OCI-LY1 (cell line): Measurements from ENCODE around the gene BAIAP3.
"Not testable (repeated sequence)": the region's sequence is repeated elsewhere in the genome, so short reads cannot be mapped to it uniquely, and the experiment has no call there.

Experiments
- H2AFZ ChIP-seq: fragments of 200-600 bp; sonication (generic), shearing (Covaris generic); 2 replicates; pipeline ENCODE4 v1.6.0; 2014; ENCODE audit warnings: antibody characterized with exemption, mild to moderate bottlenecking, low read length
- H3F3A ChIP-seq: fragments of 200-600 bp; sonication (generic), shearing (Covaris generic); 2 replicates; pipeline ENCODE4 v1.6.0; 2014; ENCODE audit warnings: mild to moderate bottlenecking, antibody characterized with exemption, low read length, moderate library complexity; ENCODE audit not compliant: insufficient read depth
- H3K27ac ChIP-seq: fragments of 200-600 bp; sonication (generic); 2 replicates; pipeline ENCODE4 v1.5.1; 2014; ENCODE audit warnings: low read length, mixed run types, mild to moderate bottlenecking, low read depth; ENCODE audit not compliant: poor library complexity, severe bottlenecking
- H3K27me3 ChIP-seq: fragments of 200-600 bp; sonication (generic); 2 replicates; pipeline ENCODE4 v1.6.0; 2014; ENCODE audit warnings: antibody characterized with exemption, mild to moderate bottlenecking, low read length, moderate library complexity; ENCODE audit not compliant: insufficient read depth
- H3K36me3 ChIP-seq: fragments of 200-600 bp; sonication (generic); 2 replicates; pipeline ENCODE4 v1.6.1; 2014; ENCODE audit warnings: mild to moderate bottlenecking, antibody characterized with exemption, low read length, moderate library complexity, mixed read lengths; ENCODE audit not compliant: insufficient read depth
- H3K4me1 ChIP-seq: fragments of 200-600 bp; sonication (generic); 2 replicates; pipeline ENCODE4 v1.5.1; 2014; ENCODE audit warnings: mild to moderate bottlenecking, low read length, moderate library complexity; ENCODE audit not compliant: insufficient read depth, severe bottlenecking
- H3K4me2 ChIP-seq: fragments of 200-600 bp; sonication (generic), shearing (Covaris generic); 2 replicates; pipeline ENCODE4 v1.6.1; 2014; ENCODE audit warnings: low read length
- H3K4me3 ChIP-seq: fragments of 200-600 bp; sonication (generic); 2 replicates; pipeline ENCODE4 v1.5.1; 2014; ENCODE audit warnings: low read length, low read depth, mild to moderate bottlenecking, mixed read lengths; ENCODE audit not compliant: poor library complexity, severe bottlenecking
- H3K79me2 ChIP-seq: fragments of 200-600 bp; shearing (Covaris generic); 2 replicates; pipeline ENCODE4 v1.6.1; 2016; ENCODE audit warnings: mixed run types, low read length, mixed read lengths; ENCODE audit not compliant: insufficient read depth
- H3K9ac ChIP-seq: fragments of 200-600 bp; sonication (generic), shearing (Covaris generic); 2 replicates; pipeline ENCODE4 v1.6.1; 2014; ENCODE audit warnings: mild to moderate bottlenecking, low read length, mixed read lengths
- H3K9me2 ChIP-seq: fragments of 200-600 bp; sonication (generic), shearing (Covaris generic); 2 replicates; pipeline ENCODE4 v1.6.1; 2014; ENCODE audit warnings: low read depth, mild to moderate bottlenecking, low read length, mixed read lengths
- H3K9me3 ChIP-seq: fragments of 200-600 bp; shearing (Covaris generic); 2 replicates; pipeline ENCODE4 v1.6.1; 2014; ENCODE audit warnings: low read length, mixed read lengths
- H4K20me1 ChIP-seq: fragments of 200-600 bp; sonication (generic), shearing (Covaris generic); 2 replicates; pipeline ENCODE4 v1.6.0; 2016; ENCODE audit warnings: mild to moderate bottlenecking, low read length; ENCODE audit not compliant: insufficient read depth
- EZH2 ChIP-seq: fragments of 200-600 bp; sonication (generic), shearing (Covaris generic); IDR thresholded peaks from 2 replicates; pipeline ENCODE4 v1.8.0; 2017; ENCODE audit warnings: borderline replicate concordance, mixed run types, mild to moderate bottlenecking, antibody characterized with exemption, low read length, moderate library complexity, mixed read lengths
- TF ChIP-seq, protein P1 (sequence below): fragments of 200-600 bp; sonication (generic), shearing (Covaris generic); IDR thresholded peaks from 2 replicates; pipeline ENCODE4 v1.5.1; 2017; ENCODE audit warnings: mild to moderate bottlenecking, antibody characterized with exemption, low read length, moderate library complexity, mixed read lengths

BAIAP3 gene

DNA sequence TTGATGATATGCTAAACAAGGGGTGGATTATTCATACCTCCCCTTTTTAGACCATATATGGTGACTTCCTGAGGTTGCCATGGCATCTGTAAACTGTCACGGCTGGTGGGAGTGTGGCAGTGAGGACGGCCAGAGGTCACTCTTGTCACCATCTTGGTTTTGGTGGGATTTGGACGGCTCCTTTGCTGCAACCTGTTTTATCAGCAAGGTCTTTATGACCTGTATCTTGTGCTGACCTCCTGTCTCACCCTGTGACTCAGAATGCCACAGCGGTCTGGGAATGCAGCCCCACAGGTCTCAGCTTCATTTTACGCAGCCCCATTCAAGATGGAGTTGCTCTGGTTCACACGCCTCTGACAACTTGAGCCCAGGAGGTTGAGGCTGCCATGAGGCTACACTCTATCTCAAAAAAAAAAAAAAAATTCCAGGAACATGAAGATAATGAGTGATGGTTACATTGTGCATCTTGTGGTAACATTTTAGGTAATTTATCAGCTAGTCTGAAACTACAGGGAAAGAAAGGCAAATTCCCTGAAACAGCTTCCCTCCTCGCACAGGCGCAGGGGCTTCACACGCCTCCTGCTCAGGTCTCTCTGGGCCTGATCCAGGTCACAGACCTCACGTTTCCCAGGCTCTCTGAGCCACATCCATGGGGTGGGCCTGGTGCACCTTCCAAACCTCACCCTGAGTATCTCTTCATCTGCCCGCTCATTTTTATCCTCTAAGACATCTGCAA lies 39.4 kb upstream of the BAIAP3 start:
- Histone ChIP-seq H3K4me1 (no peaks in the 10 kb centered on the region), H3K9me2 (no peaks in the 10 kb centered on the region), H3K4me2 (no peak overlapping the region), H3K27ac (no peak overlapping the region), H4K20me1 (no peaks in the 10 kb centered on the region), H3K27me3 (0 out of 2 replicates have a peak, but pooled peaks cover 9% of the 10 kb centered on the region), H3K9ac (no peak overlapping the region), H3K79me2 (no peaks in the 10 kb centered on the region), H2AFZ (no peak overlapping the region), H3F3A (no peaks in the 10 kb centered on the region), H3K9me3 (no peaks in the 10 kb centered on the region), H3K36me3 (no peaks in the 10 kb centered on the region), H3K4me3 (no peak overlapping the region)
- TF ChIP-seq, protein P1, sequence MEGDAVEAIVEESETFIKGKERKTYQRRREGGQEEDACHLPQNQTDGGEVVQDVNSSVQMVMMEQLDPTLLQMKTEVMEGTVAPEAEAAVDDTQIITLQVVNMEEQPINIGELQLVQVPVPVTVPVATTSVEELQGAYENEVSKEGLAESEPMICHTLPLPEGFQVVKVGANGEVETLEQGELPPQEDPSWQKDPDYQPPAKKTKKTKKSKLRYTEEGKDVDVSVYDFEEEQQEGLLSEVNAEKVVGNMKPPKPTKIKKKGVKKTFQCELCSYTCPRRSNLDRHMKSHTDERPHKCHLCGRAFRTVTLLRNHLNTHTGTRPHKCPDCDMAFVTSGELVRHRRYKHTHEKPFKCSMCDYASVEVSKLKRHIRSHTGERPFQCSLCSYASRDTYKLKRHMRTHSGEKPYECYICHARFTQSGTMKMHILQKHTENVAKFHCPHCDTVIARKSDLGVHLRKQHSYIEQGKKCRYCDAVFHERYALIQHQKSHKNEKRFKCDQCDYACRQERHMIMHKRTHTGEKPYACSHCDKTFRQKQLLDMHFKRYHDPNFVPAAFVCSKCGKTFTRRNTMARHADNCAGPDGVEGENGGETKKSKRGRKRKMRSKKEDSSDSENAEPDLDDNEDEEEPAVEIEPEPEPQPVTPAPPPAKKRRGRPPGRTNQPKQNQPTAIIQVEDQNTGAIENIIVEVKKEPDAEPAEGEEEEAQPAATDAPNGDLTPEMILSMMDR, result no peak
- no peak for TF ChIP-seq EZH2

DNA sequence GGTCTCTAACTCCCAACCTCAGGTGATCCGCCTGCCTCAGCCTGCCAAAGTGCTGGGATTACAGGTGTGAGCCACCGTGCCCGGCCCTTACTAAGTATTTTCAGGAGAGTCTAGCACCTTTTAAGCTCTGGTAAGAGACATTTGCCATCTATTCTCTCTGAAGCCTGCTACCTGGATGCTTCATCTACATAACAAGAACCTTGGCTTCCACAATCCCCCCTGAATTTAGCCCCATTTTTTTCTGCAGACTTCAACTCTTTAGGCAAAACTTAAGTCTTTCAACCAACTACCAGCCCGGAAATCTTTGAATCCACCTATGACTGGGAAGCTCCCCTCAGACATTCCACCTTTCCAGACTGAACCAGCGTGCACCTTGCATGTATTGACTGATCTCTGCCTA lies 38.0 kb upstream of the BAIAP3 start:
- H3K27me3 ChIP-seq, result peaks cover 8% of the 10 kb centered on the region; the same call in 1 of the 2 replicates
- no peak overlapping the region for H3K9ac ChIP-seq
- no peaks in the 10 kb centered on the region for H4K20me1 ChIP-seq
- TF ChIP-seq, protein P1, result no peak
- TF ChIP-seq EZH2, result no peak
- H3K27ac ChIP-seq, result no peak overlapping the region
- no peaks in the 10 kb centered on the region for H3K9me3 ChIP-seq
- H3K4me2 ChIP-seq, result no peak overlapping the region
- H3F3A ChIP-seq, result no peaks in the 10 kb centered on the region
- H3K4me1 ChIP-seq, result no peaks in the 10 kb centered on the region
- no peaks in the 10 kb centered on the region for H3K36me3 ChIP-seq
- H2AFZ ChIP-seq, result no peak overlapping the region
- H3K4me3 ChIP-seq, result no peak overlapping the region
- no peaks in the 10 kb centered on the region for H3K9me2 ChIP-seq
- H3K79me2 ChIP-seq, result no peaks in the 10 kb centered on the region

DNA sequence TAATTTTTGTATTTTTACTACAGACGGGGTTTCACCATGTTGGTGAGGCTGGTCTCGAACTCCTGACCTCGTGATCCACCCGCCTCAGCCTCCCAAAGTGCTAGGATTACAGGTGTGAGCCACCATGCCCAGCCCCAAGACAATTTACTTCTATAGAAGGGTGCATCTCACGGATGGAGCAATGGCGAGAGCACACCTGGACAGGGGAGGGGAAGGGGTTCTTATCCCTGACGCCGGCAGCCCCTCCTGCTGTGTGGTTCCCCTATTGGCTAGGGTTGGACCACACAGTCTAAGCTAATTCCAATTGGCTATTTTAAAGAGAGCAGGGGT lies 36.8 kb upstream of the BAIAP3 start:
- H3K27ac ChIP-seq, H3K4me3 ChIP-seq, H3K27me3 ChIP-seq, H3K9me2 ChIP-seq, H3K4me1 ChIP-seq, H3K9me3 ChIP-seq, H3K9ac ChIP-seq, H2AFZ ChIP-seq, H3K36me3 ChIP-seq, H3K79me2 ChIP-seq, H4K20me1 ChIP-seq, H3F3A ChIP-seq, H3K4me2 ChIP-seq: not testable (repeated sequence)
